ENCODE data around the gene PRSS33. TPM values are rescaled to one million over a fixed set of nuclear protein-coding genes. Genes with fewer than 3 reads are reported as not detected.

The PRSS33 gene
- polyA plus RNA-seq, 1 of the 3 experiments (the other 2 are of a cell fraction) = not detected

DNA sequence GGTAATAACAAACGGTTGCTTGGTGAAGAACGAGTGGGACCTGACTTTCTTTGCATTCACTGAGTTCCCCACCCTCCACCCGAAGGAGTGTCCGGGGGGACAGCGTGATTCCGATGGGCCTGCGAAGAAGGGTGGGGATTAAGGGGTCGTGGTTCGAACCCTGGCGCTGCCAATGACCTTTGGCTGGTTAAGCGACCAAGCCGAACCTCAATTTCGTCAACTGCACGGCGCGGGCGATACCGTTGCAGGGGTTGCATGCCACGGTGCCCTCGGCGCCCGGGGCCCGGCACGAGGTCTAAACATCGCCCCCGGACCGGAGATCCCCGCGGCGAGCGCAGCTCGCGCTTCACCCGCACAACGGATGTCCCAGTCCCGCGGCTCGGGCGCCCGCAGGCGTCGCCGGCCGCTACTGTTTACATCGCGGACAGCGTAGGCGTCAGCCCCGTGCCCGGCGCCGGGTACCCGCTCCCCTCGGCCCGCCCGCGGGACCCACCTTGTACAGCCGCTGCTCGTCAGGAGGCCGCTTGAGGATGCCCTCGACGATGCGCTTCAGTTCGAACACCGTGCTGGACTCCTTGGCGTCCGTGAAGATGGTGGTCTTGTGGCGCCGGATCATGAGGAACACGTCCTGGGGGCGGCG, 10.7 kb downstream of the PRSS33 start:
- POLR2A ChIA-PET = interaction anchor here (0.6 to 2.1 kb wide), 7 partner anchors 15 to 138 kb away, joined by 3 to 10 read pairs (median 5); partner anchors contain the start of gene SRRM2
- no peak overlapping the region for H2AFZ ChIP-seq (ENCODE audit: low read depth)
- peak overlapping the region; percentile 83 to 88 for H3K4me3 ChIP-seq (ENCODE audit: low read depth in 2 of 2, low read length in 1 of 2)
- CTCF ChIA-PET = interaction anchor here (0.9 to 1.1 kb wide), 5 partner anchors 8 to 92 kb away, joined by 3 to 4 read pairs (median 3); no protein-coding TSS in a partner anchor
- TF ChIP-seq ELF1 (IDR thresholded peaks at IDR 0.05) = no peak
- TF ChIP-seq, protein P1, sequence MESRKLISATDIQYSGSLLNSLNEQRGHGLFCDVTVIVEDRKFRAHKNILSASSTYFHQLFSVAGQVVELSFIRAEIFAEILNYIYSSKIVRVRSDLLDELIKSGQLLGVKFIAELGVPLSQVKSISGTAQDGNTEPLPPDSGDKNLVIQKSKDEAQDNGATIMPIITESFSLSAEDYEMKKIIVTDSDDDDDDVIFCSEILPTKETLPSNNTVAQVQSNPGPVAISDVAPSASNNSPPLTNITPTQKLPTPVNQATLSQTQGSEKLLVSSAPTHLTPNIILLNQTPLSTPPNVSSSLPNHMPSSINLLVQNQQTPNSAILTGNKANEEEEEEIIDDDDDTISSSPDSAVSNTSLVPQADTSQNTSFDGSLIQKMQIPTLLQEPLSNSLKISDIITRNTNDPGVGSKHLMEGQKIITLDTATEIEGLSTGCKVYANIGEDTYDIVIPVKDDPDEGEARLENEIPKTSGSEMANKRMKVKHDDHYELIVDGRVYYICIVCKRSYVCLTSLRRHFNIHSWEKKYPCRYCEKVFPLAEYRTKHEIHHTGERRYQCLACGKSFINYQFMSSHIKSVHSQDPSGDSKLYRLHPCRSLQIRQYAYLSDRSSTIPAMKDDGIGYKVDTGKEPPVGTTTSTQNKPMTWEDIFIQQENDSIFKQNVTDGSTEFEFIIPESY (IDR thresholded peaks at IDR 0.05; ENCODE audit: borderline replicate concordance, low read depth) = no peak
- no peak for TF ChIP-seq YY1 (IDR thresholded peaks at IDR 0.05; ENCODE audit: low read depth)
- TF ChIP-seq GABPA (IDR thresholded peaks at IDR 0.05; ENCODE audit: low read depth) = no peak
- TF ChIP-seq, protein P2, sequence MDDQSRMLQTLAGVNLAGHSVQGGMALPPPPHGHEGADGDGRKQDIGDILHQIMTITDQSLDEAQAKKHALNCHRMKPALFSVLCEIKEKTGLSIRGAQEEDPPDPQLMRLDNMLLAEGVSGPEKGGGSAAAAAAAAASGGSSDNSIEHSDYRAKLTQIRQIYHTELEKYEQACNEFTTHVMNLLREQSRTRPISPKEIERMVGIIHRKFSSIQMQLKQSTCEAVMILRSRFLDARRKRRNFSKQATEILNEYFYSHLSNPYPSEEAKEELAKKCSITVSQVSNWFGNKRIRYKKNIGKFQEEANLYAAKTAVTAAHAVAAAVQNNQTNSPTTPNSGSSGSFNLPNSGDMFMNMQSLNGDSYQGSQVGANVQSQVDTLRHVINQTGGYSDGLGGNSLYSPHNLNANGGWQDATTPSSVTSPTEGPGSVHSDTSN (IDR thresholded peaks at IDR 0.05) = no peak
- TF ChIP-seq JUND (IDR thresholded peaks at IDR 0.05) = no peak
- TF ChIP-seq, protein P3, sequence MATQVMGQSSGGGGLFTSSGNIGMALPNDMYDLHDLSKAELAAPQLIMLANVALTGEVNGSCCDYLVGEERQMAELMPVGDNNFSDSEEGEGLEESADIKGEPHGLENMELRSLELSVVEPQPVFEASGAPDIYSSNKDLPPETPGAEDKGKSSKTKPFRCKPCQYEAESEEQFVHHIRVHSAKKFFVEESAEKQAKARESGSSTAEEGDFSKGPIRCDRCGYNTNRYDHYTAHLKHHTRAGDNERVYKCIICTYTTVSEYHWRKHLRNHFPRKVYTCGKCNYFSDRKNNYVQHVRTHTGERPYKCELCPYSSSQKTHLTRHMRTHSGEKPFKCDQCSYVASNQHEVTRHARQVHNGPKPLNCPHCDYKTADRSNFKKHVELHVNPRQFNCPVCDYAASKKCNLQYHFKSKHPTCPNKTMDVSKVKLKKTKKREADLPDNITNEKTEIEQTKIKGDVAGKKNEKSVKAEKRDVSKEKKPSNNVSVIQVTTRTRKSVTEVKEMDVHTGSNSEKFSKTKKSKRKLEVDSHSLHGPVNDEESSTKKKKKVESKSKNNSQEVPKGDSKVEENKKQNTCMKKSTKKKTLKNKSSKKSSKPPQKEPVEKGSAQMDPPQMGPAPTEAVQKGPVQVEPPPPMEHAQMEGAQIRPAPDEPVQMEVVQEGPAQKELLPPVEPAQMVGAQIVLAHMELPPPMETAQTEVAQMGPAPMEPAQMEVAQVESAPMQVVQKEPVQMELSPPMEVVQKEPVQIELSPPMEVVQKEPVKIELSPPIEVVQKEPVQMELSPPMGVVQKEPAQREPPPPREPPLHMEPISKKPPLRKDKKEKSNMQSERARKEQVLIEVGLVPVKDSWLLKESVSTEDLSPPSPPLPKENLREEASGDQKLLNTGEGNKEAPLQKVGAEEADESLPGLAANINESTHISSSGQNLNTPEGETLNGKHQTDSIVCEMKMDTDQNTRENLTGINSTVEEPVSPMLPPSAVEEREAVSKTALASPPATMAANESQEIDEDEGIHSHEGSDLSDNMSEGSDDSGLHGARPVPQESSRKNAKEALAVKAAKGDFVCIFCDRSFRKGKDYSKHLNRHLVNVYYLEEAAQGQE (IDR thresholded peaks at IDR 0.05; ENCODE audit: low read depth, low read length) = no peak
- no peak for TF ChIP-seq MXI1 (IDR thresholded peaks at IDR 0.05; ENCODE audit: low read depth, low read length)
- TF ChIP-seq TAF1 (IDR thresholded peaks at IDR 0.05; ENCODE audit: borderline replicate concordance, low read depth, low read length) = no peak
- TF ChIP-seq EZH2phosphoT487 (IDR thresholded peaks at IDR 0.05; ENCODE audit: borderline replicate concordance, low read depth) = no peak
- no peak for TF ChIP-seq MEF2A (IDR thresholded peaks at IDR 0.05; ENCODE audit: borderline replicate concordance, low read depth)
- TF ChIP-seq RFX5 (IDR thresholded peaks at IDR 0.05; ENCODE audit: low read length) = no peak
- no peak for TF ChIP-seq SMC3 (IDR thresholded peaks at IDR 0.05; ENCODE audit: low read depth, low read length)
- no peak for TF ChIP-seq CHD2 (IDR thresholded peaks at IDR 0.05; ENCODE audit: low read length, partially characterized antibody)
- no peak for TF ChIP-seq TCF12 (IDR thresholded peaks at IDR 0.05)
- no peak for TF ChIP-seq FOXM1 (IDR thresholded peaks at IDR 0.05; ENCODE audit: low read depth)
- TF ChIP-seq NFIC (IDR thresholded peaks at IDR 0.05; ENCODE audit: borderline replicate concordance) = no peak
- TF ChIP-seq FOSL2 (IDR thresholded peaks at IDR 0.05; ENCODE audit: borderline replicate concordance, low read depth) = no peak
- TF ChIP-seq, protein P4, sequence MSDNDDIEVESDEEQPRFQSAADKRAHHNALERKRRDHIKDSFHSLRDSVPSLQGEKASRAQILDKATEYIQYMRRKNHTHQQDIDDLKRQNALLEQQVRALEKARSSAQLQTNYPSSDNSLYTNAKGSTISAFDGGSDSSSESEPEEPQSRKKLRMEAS (IDR thresholded peaks at IDR 0.05; ENCODE audit: low read depth) = no peak
- TF ChIP-seq SIN3A (IDR thresholded peaks at IDR 0.05; ENCODE audit: borderline replicate concordance, low read depth, low read length) = no peak
- peaks cover 11 to 25% of the 10 kb centered on the region in 2 experiments; a peak in 2 of 4 replicates for H3K4me1 ChIP-seq (ENCODE audit: control insufficient read depth in 1 of 2, insufficient read depth in 2 of 2, low read depth in 1 of 2, low read length in 1 of 2)
- H3K9me2 ChIP-seq = no peaks in the 10 kb centered on the region
- DNase-seq = no peak
- peaks cover 5% of the 10 kb centered on the region for H3F3A ChIP-seq (replicated peaks; ENCODE audit: insufficient read depth)
- peak overlapping the region; percentile 50 to 71; a peak in 3 of 4 replicates for H3K27ac ChIP-seq (ENCODE audit: low read depth in 2 of 2, low read length in 1 of 2)
- peak overlapping the region; percentile 77 for H3K4me2 ChIP-seq
- H3K9ac ChIP-seq = peak overlapping the region; percentile 87
- peaks cover 19% of the 10 kb centered on the region for H4K20me1 ChIP-seq (ENCODE audit: insufficient read depth)
- no peaks in the 10 kb centered on the region for H3K27me3 ChIP-seq (ENCODE audit: insufficient read depth)
- peaks cover 51% of the 10 kb centered on the region for H3K79me2 ChIP-seq (ENCODE audit: insufficient read depth)
- WGBS (ENCODE audit: low lambda C conversion rate) = 2% methylated on average over 20 of the region's 72 CpGs
- peaks cover 10 to 24% of the 10 kb centered on the region in 2 experiments for H3K36me3 ChIP-seq (replicated peaks in 1 of 2; ENCODE audit: control insufficient read depth in 1 of 2, insufficient read depth in 2 of 2, low read length in 1 of 2)
- H3K9me3 ChIP-seq = no peaks in the 10 kb centered on the region

Data from SK-N-SH (cell line).